Naive thymus-derived CD8-positive, alpha-beta T cell (primary cell): ENCODE measurements around the gene TNFRSF25. TPM values are rescaled to one million over a fixed set of nuclear protein-coding genes. Genes with fewer than 3 reads are reported as not detected.
A peak's percentile ranks its signal among the peaks of the same experiment; 100 is the strongest.

ENCODE experiments used
- ATAC-seq, 2 donors: fragments of 150-1000 bp; cut with Tn5 transposase in 1 of 2; sonication (Bioruptor Pico), chemical (Tn5 transposase) in 1 of 2; 1 replicate in 1 of 2; 2 replicates in 1 of 2; pipeline ENCODE4 v1.10.0; 2021; ENCODE audit warnings: mild to moderate bottlenecking in 2 of 2, moderate library complexity in 2 of 2
- POLR2A ChIA-PET: fragments of 350-600 bp; sonication (Branson Sonifier 250); formaldehyde crosslinking; loops from one replicate; lab custom pipeline; 2021; ENCODE audit warnings: antibody characterized with exemption; lab: Charles Lee
- DNase-seq, 10 donors: peaks; one replicate each; pipeline versions ENCODE4 v3.0.0 to v3.0.0-alpha.2; 2020 to 2022
- H3K27ac Mint-ChIP-seq, 10 donors: one replicate each; pipeline ENCODE4 v1.8.0; 2020 to 2022; ENCODE audit warnings: mild to moderate bottlenecking in 10 of 10, mixed read lengths in 10 of 10, moderate library complexity in 4 of 10, inconsistent platforms in 1 of 10
- H3K27me3 Mint-ChIP-seq, 5 donors: one replicate each; pipeline ENCODE4 v1.8.0; 2021 to 2022; ENCODE audit warnings: mixed read lengths in 5 of 5
- H3K36me3 Mint-ChIP-seq, 3 donors: one replicate each; pipeline ENCODE4 v1.8.0; 2020 to 2022; ENCODE audit warnings: mixed read lengths in 3 of 3, mild to moderate bottlenecking in 2 of 3, inconsistent platforms in 1 of 3
- H3K4me1 Mint-ChIP-seq, 4 donors: one replicate each; pipeline ENCODE4 v1.8.0; 2021 to 2022; ENCODE audit warnings: mixed read lengths in 4 of 4
- H3K4me3 Mint-ChIP-seq, 10 donors: one replicate each; pipeline ENCODE4 v1.8.0; 2020 to 2022; ENCODE audit warnings: mild to moderate bottlenecking in 10 of 10, mixed read lengths in 10 of 10, moderate library complexity in 6 of 10, inconsistent platforms in 1 of 10
- H3K9me3 Mint-ChIP-seq, 9 donors: one replicate each; pipeline ENCODE4 v1.8.0; 2020 to 2022; ENCODE audit warnings: mixed read lengths in 9 of 9, mild to moderate bottlenecking in 3 of 9, inconsistent platforms in 1 of 9, moderate library complexity in 1 of 9
- polyA plus RNA-seq, 3 donors: library from polyadenylated mRNA; unstranded; fragments of 300-500 nt; fragmentation: Illumina TruSeq; gene quantifications; one replicate each; pipeline ENCODE4 v1.2.3, GENCODE V29; 2021
- total RNA-seq, 8 experiments: library from RNA in 2 of 8; stranded (reverse) in 2 of 8; gene quantifications; one replicate each; pipeline ENCODE4 v1.2.3 and lab custom pipeline; 2021 to 2026

TNFRSF25 gene
- total and polyA plus RNA-seq, 5 experiments from 2014 or later: 7.2 to 381 (median 28.7) TPM

GRCh38 chr1:6483017-6483760 lies 17.2 kb upstream of the TNFRSF25 start:
- DNase-seq (no peak), ATAC-seq (no peak)
- H3K9me3 Mint-ChIP-seq: no peaks in the 10 kb centered on the region
- H3K4me1 Mint-ChIP-seq: peaks cover 7 to 13% (median 9%) of the 10 kb centered on the region in 4 donors
- peaks cover 7 to 35% (median 21%) of the 10 kb centered on the region in 5 donors for H3K27me3 Mint-ChIP-seq
- H3K36me3 Mint-ChIP-seq: peaks cover 0 to 3% (median 0%) of the 10 kb centered on the region in 3 donors
- H3K27ac Mint-ChIP-seq: peak overlapping the region in 1 of 10 donors; percentile 40
- POLR2A ChIA-PET: interaction anchor here (0.6 kb wide), 1 partner anchor 83 kb away, joined by 3 read pairs; no protein-coding TSS in a partner anchor
- H3K4me3 Mint-ChIP-seq: no peak overlapping the region

GRCh38 chr1:6481820-6482219 lies 15.8 kb upstream of the TNFRSF25 start:
- H3K36me3 Mint-ChIP-seq: peaks cover 0 to 3% (median 0%) of the 10 kb centered on the region in 3 donors
- POLR2A ChIA-PET: no interaction called here
- H3K4me3 Mint-ChIP-seq: no peak overlapping the region
- no peaks in the 10 kb centered on the region for H3K9me3 Mint-ChIP-seq
- no peak overlapping the region for H3K27ac Mint-ChIP-seq
- no peak for ATAC-seq
- no peak for DNase-seq
- peaks cover 7 to 21% (median 14%) of the 10 kb centered on the region in 5 donors for H3K27me3 Mint-ChIP-seq
- H3K4me1 Mint-ChIP-seq: peaks cover 7 to 12% (median 8%) of the 10 kb centered on the region in 4 donors

GRCh38 chr1:6477039-6477820 lies 11.3 kb upstream of the TNFRSF25 start:
- ATAC-seq: no peak
- Mint-ChIP-seq H3K4me1 (peaks cover 2 to 10% (median 5%) of the 10 kb centered on the region in 4 donors), H3K27ac (peak overlapping the region in 1 of 10 donors; percentile 12), H3K4me3 (no peak overlapping the region), H3K9me3 (no peaks in the 10 kb centered on the region), H3K36me3 (no peaks in the 10 kb centered on the region), H3K27me3 (peaks cover 0 to 3% (median under 1%) of the 10 kb centered on the region in 5 donors)
- POLR2A ChIA-PET: no interaction called here
- DNase-seq: no peak

GRCh38 chr1:6476483-6476882 lies 10.5 kb upstream of the TNFRSF25 start:
- no peaks in the 10 kb centered on the region for H3K36me3 Mint-ChIP-seq
- no peak for ATAC-seq
- H3K4me1 Mint-ChIP-seq: peaks cover 2 to 10% (median 5%) of the 10 kb centered on the region in 4 donors
- H3K9me3 Mint-ChIP-seq: no peaks in the 10 kb centered on the region
- peaks cover 0 to 3% (median 0%) of the 10 kb centered on the region in 5 donors for H3K27me3 Mint-ChIP-seq
- DNase-seq: no peak
- no peak overlapping the region for H3K4me3 Mint-ChIP-seq
- POLR2A ChIA-PET: interaction anchor here (1.8 kb wide), 1 partner anchor 22 kb away, joined by 5 read pairs; no protein-coding TSS in a partner anchor
- H3K27ac Mint-ChIP-seq: no peak overlapping the region

GRCh38 chr1:6475381-6476133 lies 9.6 kb upstream of the TNFRSF25 start:
- H3K4me1 Mint-ChIP-seq: peaks cover 2 to 10% (median 5%) of the 10 kb centered on the region in 4 donors
- H3K27me3 Mint-ChIP-seq: peaks cover 0 to 3% (median 0%) of the 10 kb centered on the region in 5 donors
- H3K9me3 Mint-ChIP-seq: no peaks in the 10 kb centered on the region
- DNase-seq: peak; percentile 65 to 88 (median 78)
- H3K36me3 Mint-ChIP-seq: no peaks in the 10 kb centered on the region
- POLR2A ChIA-PET: interaction anchor here (1.1 to 1.8 kb wide), 2 partner anchors 9 to 21 kb away, joined by 3 to 5 read pairs; partner anchors contain the start of gene TNFRSF25
- H3K27ac Mint-ChIP-seq: peak overlapping the region in 1 of 10 donors; percentile 7
- ATAC-seq: peak; percentile 97 to 100
- no peak overlapping the region for H3K4me3 Mint-ChIP-seq

- no peaks in the 10 kb centered on the region for H3K9me3 Mint-ChIP-seq
- peaks cover 2 to 10% (median 5%) of the 10 kb centered on the region in 4 donors for H3K4me1 Mint-ChIP-seq
- H3K27me3 Mint-ChIP-seq: peaks cover 0 to 3% (median 0%) of the 10 kb centered on the region in 5 donors
- no peak overlapping the region for H3K4me3 Mint-ChIP-seq
- no peaks in the 10 kb centered on the region for H3K36me3 Mint-ChIP-seq
- peak overlapping the region in 2 of 10 donors; percentile 9 to 56 for H3K27ac Mint-ChIP-seq
- no peak for DNase-seq
- ATAC-seq: no peak
- POLR2A ChIA-PET: interaction anchor here (1.1 to 1.8 kb wide), 3 partner anchors 9 to 20 kb away, joined by 3 to 5 read pairs (median 4); partner anchors contain the start of gene TNFRSF25
Measured at GRCh38 chr1:6474815-6475282, 8.9 kb upstream of the TNFRSF25 start.

GRCh38 chr1:6473974-6474814 lies 8.2 kb upstream of the TNFRSF25 start:
- no peaks in the 10 kb centered on the region for H3K36me3 Mint-ChIP-seq
- POLR2A ChIA-PET: interaction anchor here (0.9 to 1.4 kb wide), 4 partner anchors 8 to 80 kb away, joined by 3 to 4 read pairs (median 3); partner anchors contain the start of genes NOL9 and TNFRSF25
- DNase-seq (no peak), ATAC-seq (no peak)
- no peaks in the 10 kb centered on the region for H3K9me3 Mint-ChIP-seq
- no peak overlapping the region for H3K4me3 Mint-ChIP-seq
- peak overlapping the region in 1 of 10 donors; percentile 56 for H3K27ac Mint-ChIP-seq
- H3K4me1 Mint-ChIP-seq: peaks cover 2 to 10% (median 5%) of the 10 kb centered on the region in 4 donors
- peaks cover 0 to 3% (median 0%) of the 10 kb centered on the region in 5 donors for H3K27me3 Mint-ChIP-seq

- Mint-ChIP-seq H3K9me3 (no peaks in the 10 kb centered on the region), H3K36me3 (no peaks in the 10 kb centered on the region), H3K4me3 (no peak overlapping the region), H3K4me1 (peaks cover 2 to 10% (median 5%) of the 10 kb centered on the region in 4 donors), H3K27ac (no peak overlapping the region), H3K27me3 (peaks cover 0 to 3% (median 0%) of the 10 kb centered on the region in 5 donors)
- no peak for ATAC-seq
- DNase-seq: no peak
- POLR2A ChIA-PET: interaction anchor here (0.5 to 2.1 kb wide), 4 partner anchors 10 to 81 kb away, joined by 3 to 16 read pairs (median 3); partner anchors contain the start of gene NOL9
Measured at GRCh38 chr1:6473156-6473555, 7.2 kb upstream of the TNFRSF25 start.

- H3K27ac Mint-ChIP-seq: no peak overlapping the region
- H3K4me3 Mint-ChIP-seq: no peak overlapping the region
- H3K36me3 Mint-ChIP-seq: no peaks in the 10 kb centered on the region
- ATAC-seq (no peak), DNase-seq (no peak)
- H3K9me3 Mint-ChIP-seq: no peaks in the 10 kb centered on the region
- POLR2A ChIA-PET: interaction anchor here (1.0 to 2.1 kb wide), 5 partner anchors 10 to 24 kb away, joined by 4 to 16 read pairs (median 5); no protein-coding TSS in a partner anchor
- peaks cover 2 to 10% (median 5%) of the 10 kb centered on the region in 4 donors for H3K4me1 Mint-ChIP-seq
- peaks cover 0 to 3% (median 0%) of the 10 kb centered on the region in 5 donors for H3K27me3 Mint-ChIP-seq
Measured at GRCh38 chr1:6472391-6472790, 6.4 kb upstream of the TNFRSF25 start.

- ATAC-seq: no peak
- Mint-ChIP-seq H3K27me3 (peaks cover 0 to 3% (median 0%) of the 10 kb centered on the region in 5 donors), H3K4me3 (no peak overlapping the region), H3K4me1 (peaks cover 2 to 10% (median 6%) of the 10 kb centered on the region in 4 donors), H3K9me3 (no peaks in the 10 kb centered on the region), H3K27ac (peak overlapping the region in 1 of 10 donors; percentile 53), H3K36me3 (no peaks in the 10 kb centered on the region)
- POLR2A ChIA-PET: interaction anchor here (1.0 to 2.1 kb wide), 5 partner anchors 9 to 23 kb away, joined by 4 to 16 read pairs (median 5); no protein-coding TSS in a partner anchor
- no peak for DNase-seq
Measured at GRCh38 chr1:6471970-6472368, 6.0 kb upstream of the TNFRSF25 start.
